Measurements from ENCODE around the gene ACOT11.
"Not testable (repeated sequence)": the region's sequence is repeated elsewhere in the genome, so short reads cannot be mapped to it uniquely, and the experiment has no call there.

Gene ACOT11

GRCh38 chr1:54518489-54518888 is 29.5 kb upstream of the ACOT11 start:
- H3K9ac ChIP-seq (ENCODE audit: low read depth, low read length), result no peak overlapping the region
- H3K36me3 ChIP-seq (ENCODE audit: insufficient read depth, low read length), result no peaks in the 10 kb centered on the region
- no peaks in the 10 kb centered on the region for H3K4me1 ChIP-seq (ENCODE audit: insufficient read depth, low read length)
- no peaks in the 10 kb centered on the region for H3K9me3 ChIP-seq (ENCODE audit: control insufficient read depth, insufficient read depth, low read length)

GRCh38 chr1:54519709-54520108 is 28.3 kb upstream of the ACOT11 start:
- no peaks in the 10 kb centered on the region for H3K4me1 ChIP-seq (ENCODE audit: insufficient read depth, low read length)
- H3K36me3 ChIP-seq (ENCODE audit: insufficient read depth, low read length), result no peaks in the 10 kb centered on the region
- no peaks in the 10 kb centered on the region for H3K9me3 ChIP-seq (ENCODE audit: control insufficient read depth, insufficient read depth, low read length)
- no peak overlapping the region for H3K9ac ChIP-seq (ENCODE audit: low read depth, low read length)

DNA sequence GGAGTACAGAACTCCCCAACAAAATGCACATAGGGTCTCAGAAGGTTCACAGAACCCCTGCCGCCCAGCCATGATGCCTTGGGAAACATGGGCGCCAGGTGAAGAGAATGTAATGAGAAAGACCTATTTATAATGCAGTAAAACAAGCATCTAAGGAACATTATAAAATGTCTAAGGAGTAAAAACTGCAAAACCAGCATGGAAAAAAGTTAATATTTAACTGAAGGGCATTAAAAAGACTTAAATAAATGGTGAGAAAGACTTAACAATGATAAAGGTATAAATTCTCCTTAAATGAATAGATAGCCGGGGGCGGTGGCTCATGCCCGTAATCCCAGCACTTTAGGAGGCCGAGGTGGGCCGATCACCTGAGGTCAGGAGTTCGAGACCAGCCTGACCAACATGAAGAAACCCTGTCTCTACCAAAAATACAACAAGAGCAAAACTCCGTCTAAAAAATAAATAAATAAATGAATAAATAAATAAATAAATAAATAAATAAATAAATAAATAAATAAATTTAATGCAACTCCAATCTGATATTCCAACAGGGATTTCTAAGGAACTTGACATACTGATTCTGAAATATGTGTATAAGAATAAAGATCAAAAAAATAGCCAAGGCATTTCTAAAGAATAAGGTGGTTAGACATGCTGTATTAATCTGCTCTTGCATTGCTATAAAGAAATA is 27.3 kb upstream of the ACOT11 start:
- H3K36me3 ChIP-seq (ENCODE audit: insufficient read depth, low read length), result no peaks in the 10 kb centered on the region
- no peaks in the 10 kb centered on the region for H3K9me3 ChIP-seq (ENCODE audit: control insufficient read depth, insufficient read depth, low read length)
- H3K4me1 ChIP-seq (ENCODE audit: insufficient read depth, low read length), result no peaks in the 10 kb centered on the region
- no peak overlapping the region for H3K9ac ChIP-seq (ENCODE audit: low read depth, low read length)

DNA sequence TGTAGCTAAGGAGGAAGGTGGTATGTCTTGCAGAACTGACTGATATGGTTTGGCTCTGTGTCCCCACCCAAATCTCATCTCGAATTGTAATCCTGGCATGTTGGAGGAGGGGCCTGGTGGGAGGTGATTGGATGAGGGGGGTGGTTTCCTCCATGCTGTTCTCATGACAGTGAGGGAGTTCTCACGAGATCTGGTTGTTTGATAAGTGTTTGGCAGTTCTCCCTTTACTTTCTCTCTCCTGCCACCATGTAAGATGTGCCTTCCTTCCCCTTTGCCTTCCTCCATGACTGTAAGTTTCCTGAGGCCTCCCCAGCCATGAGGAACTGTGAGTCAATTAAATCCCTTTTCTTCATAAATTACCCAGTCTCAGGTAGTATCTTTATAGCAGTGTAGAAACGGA is 21.5 kb upstream of the ACOT11 start:
- H3K9me3 ChIP-seq (ENCODE audit: control insufficient read depth, insufficient read depth, low read length); H3K9ac ChIP-seq (ENCODE audit: low read depth, low read length); H3K4me1 ChIP-seq (ENCODE audit: insufficient read depth, low read length); H3K36me3 ChIP-seq (ENCODE audit: insufficient read depth, low read length): not testable (repeated sequence)

DNA sequence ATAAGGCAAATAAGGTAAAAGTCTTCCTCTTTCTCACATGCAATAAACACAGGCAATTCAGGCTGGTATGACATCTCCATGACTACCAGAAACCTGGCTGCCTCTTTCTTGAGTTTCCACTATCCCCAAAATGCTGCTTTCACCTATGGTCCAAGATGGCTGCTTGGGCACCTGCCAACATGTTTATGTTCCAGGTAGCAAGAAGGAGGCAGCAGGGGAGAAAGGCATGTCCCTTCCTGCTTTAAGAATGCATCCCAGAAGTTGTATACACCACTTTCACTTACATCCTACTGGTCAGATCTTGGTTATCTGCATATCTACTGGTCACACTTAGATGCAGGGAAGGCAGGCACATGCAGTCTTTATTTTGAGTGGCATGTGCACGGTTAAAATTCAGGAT is 19.4 kb upstream of the ACOT11 start:
- Histone ChIP-seq H3K4me1 (ENCODE audit: insufficient read depth, low read length) (no peaks in the 10 kb centered on the region), H3K9me3 (ENCODE audit: control insufficient read depth, insufficient read depth, low read length) (no peaks in the 10 kb centered on the region; the same call in 1 of the 2 replicates), H3K9ac (ENCODE audit: low read depth, low read length) (no peak overlapping the region), H3K36me3 (ENCODE audit: insufficient read depth, low read length) (no peaks in the 10 kb centered on the region)

DNA sequence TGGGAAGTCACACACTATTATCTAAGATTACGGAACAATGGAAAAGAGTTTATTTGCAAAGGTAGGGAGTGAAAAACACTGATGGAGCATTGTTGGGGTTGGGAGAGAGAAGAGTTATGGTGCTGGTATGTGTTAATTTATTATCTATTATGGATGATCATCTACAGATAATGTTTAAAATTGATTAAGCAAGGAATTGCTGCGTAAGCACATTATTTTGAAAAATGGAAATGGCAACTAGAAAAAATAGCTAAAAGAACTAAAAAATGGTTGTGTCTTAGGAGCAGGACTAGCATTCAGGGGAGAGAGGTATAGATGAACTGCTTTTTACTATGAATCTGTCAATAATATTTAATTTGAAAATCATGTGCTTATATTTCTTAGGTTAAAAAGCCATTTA is 16.0 kb upstream of the ACOT11 start:
- Histone ChIP-seq H3K9ac (ENCODE audit: low read depth, low read length) (no peak overlapping the region), H3K9me3 (ENCODE audit: control insufficient read depth, insufficient read depth, low read length) (no peaks in the 10 kb centered on the region; the same call in 1 of the 2 replicates), H3K4me1 (ENCODE audit: insufficient read depth, low read length) (no peaks in the 10 kb centered on the region), H3K36me3 (ENCODE audit: insufficient read depth, low read length) (no peaks in the 10 kb centered on the region)

DNA sequence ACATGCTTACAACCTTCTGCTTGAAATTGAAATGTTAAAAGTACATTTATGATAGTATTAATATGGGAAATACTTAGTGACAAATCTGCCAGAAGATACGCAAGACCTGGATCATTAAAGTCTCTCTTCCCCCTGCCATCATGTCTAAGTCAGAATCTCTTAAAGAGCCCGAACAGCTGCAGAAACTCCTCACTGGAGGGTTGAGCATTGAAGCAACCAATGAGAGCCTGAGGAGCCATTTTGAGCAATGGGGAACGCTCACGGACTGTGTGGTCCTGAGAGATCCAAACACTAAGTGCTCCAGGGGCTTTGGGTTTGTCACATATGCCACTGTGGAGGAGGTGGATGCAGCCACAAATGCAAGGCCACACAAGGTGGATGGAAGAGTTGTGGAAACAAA is 11.4 kb upstream of the ACOT11 start:
- not testable (repeated sequence) for H3K9me3 ChIP-seq (ENCODE audit: control insufficient read depth, insufficient read depth, low read length); H3K9ac ChIP-seq (ENCODE audit: low read depth, low read length); H3K4me1 ChIP-seq (ENCODE audit: insufficient read depth, low read length); H3K36me3 ChIP-seq (ENCODE audit: insufficient read depth, low read length)

- Histone ChIP-seq H3K36me3 (ENCODE audit: insufficient read depth, low read length) (no peaks in the 10 kb centered on the region), H3K9me3 (ENCODE audit: control insufficient read depth, insufficient read depth, low read length) (no peaks in the 10 kb centered on the region), H3K9ac (ENCODE audit: low read depth, low read length) (no peak overlapping the region), H3K4me1 (ENCODE audit: insufficient read depth, low read length) (peaks cover 4% of the 10 kb centered on the region; the same call in 1 of the 2 replicates)
Measured at GRCh38 chr1:54537611-54538010, 10.4 kb upstream of the ACOT11 start.

GRCh38 chr1:54538538-54538937 is 9.5 kb upstream of the ACOT11 start:
- Histone ChIP-seq H3K36me3 (ENCODE audit: insufficient read depth, low read length) (no peaks in the 10 kb centered on the region), H3K9ac (ENCODE audit: low read depth, low read length) (no peak overlapping the region), H3K9me3 (ENCODE audit: control insufficient read depth, insufficient read depth, low read length) (no peaks in the 10 kb centered on the region), H3K4me1 (ENCODE audit: insufficient read depth, low read length) (peaks cover 12% of the 10 kb centered on the region)

DNA sequence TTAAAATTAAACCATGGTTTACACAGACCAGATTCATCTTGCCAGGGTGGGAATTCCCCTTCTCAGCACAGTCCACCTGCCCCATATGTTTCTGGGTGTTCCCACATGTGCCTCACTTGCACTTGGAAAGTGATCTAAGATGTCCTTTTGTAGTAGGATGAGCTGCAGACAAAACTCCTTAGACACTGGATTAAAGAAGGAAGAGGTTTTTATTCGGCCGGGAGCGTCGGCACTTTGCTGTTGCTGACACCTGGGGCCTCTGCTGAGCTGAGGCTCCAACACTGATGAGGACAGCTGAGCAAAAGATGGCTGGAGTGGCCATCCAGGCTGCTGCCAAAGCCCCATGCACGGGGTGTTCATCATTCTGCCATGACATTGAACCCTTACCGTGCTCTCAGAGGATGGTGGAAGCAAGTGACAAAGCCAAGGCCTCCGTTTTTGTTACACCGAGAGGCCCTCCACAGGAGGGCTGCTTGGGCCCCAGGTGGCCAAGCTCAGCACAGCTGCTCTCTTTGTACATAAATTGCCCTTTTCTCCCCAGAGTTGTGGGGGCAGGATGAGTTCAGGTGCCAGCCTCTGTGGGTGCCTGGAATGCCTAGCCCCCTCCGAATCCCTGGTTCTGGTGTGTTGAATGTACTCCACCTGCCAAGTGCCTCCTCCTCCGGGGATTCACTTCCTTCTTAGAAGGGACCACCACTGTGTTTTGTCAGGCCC is 7.3 kb upstream of the ACOT11 start:
- H3K36me3 ChIP-seq (ENCODE audit: insufficient read depth, low read length), result no peaks in the 10 kb centered on the region
- H3K4me1 ChIP-seq (ENCODE audit: insufficient read depth, low read length), result peaks cover 15% of the 10 kb centered on the region
- no peaks in the 10 kb centered on the region for H3K9me3 ChIP-seq (ENCODE audit: control insufficient read depth, insufficient read depth, low read length)
- H3K9ac ChIP-seq (ENCODE audit: low read depth, low read length), result no peak overlapping the region

DNA sequence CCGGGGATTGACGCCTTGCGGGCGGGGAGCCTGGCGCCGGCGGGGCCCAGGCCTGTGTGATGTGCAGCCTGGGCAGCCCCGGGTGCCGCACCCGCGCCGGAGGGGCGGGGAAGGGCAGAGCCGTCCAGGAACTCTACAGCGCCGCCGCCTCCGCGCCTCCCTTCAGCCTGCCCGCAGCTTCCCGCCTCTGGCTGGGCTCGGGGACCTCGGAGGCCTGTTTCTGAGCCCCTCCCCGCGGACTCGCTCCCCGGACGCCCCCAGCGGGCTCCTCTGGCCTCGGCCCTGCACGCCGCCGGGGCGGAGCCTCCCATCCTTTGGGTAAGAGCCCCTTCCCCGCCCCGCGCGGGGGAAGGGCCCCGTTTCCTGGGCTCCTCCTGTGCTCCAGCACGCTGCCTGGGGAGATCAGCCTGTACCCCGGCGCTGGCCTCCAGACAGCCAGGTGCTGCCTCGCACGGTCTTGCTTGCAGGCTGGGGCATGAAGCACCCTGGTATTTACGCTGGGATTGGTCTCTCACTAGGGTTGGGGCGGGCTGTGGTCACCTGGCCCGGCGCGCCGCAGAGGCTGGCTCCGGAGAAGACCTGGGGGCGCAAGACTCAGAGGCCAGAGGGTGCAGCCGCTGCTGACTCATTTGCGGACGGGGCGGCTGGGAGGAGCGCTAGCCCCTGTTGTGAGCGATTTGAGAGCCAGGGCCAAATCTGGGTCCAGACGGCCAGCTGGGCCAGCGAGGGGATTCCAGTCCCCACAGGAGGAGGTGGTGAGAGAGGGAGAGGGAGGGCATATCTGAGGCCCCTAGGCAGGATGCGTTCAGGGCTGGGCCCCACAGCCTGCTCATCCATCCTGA is 5.7 kb upstream of the ACOT11 start:
- peaks cover 15% of the 10 kb centered on the region for H3K4me1 ChIP-seq (ENCODE audit: insufficient read depth, low read length)
- H3K36me3 ChIP-seq (ENCODE audit: insufficient read depth, low read length), result no peaks in the 10 kb centered on the region
- peak overlapping the region; percentile 72 for H3K9ac ChIP-seq (ENCODE audit: low read depth, low read length)
- H3K9me3 ChIP-seq (ENCODE audit: control insufficient read depth, insufficient read depth, low read length), result no peaks in the 10 kb centered on the region

GRCh38 chr1:54542962-54543539 is 5.0 kb upstream of the ACOT11 start:
- H3K9ac ChIP-seq (ENCODE audit: low read depth, low read length), result peak overlapping the region; percentile 72
- peaks cover 15% of the 10 kb centered on the region for H3K4me1 ChIP-seq (ENCODE audit: insufficient read depth, low read length)
- no peaks in the 10 kb centered on the region for H3K9me3 ChIP-seq (ENCODE audit: control insufficient read depth, insufficient read depth, low read length)
- no peaks in the 10 kb centered on the region for H3K36me3 ChIP-seq (ENCODE audit: insufficient read depth, low read length)

- peaks cover 23% of the 10 kb centered on the region for H3K4me1 ChIP-seq (ENCODE audit: insufficient read depth, low read length)
- H3K36me3 ChIP-seq (ENCODE audit: insufficient read depth, low read length), result no peaks in the 10 kb centered on the region
Measured at GRCh38 chr1:54543729-54544496, 4.1 kb upstream of the ACOT11 start.

More at GRCh38 chr1:54543729-54544496, 4.1 kb upstream of the ACOT11 start:
- Histone ChIP-seq H3K9ac (ENCODE audit: low read depth, low read length) (no peak overlapping the region), H3K9me3 (ENCODE audit: control insufficient read depth, insufficient read depth, low read length) (no peaks in the 10 kb centered on the region)
